ENCODE results near the gene GGN. TPM values are rescaled to one million over a fixed set of nuclear protein-coding genes. Genes with fewer than 3 reads are reported as not detected.

GGN gene
- total RNA-seq, 1 donor = 0.36 TPM

DNA sequence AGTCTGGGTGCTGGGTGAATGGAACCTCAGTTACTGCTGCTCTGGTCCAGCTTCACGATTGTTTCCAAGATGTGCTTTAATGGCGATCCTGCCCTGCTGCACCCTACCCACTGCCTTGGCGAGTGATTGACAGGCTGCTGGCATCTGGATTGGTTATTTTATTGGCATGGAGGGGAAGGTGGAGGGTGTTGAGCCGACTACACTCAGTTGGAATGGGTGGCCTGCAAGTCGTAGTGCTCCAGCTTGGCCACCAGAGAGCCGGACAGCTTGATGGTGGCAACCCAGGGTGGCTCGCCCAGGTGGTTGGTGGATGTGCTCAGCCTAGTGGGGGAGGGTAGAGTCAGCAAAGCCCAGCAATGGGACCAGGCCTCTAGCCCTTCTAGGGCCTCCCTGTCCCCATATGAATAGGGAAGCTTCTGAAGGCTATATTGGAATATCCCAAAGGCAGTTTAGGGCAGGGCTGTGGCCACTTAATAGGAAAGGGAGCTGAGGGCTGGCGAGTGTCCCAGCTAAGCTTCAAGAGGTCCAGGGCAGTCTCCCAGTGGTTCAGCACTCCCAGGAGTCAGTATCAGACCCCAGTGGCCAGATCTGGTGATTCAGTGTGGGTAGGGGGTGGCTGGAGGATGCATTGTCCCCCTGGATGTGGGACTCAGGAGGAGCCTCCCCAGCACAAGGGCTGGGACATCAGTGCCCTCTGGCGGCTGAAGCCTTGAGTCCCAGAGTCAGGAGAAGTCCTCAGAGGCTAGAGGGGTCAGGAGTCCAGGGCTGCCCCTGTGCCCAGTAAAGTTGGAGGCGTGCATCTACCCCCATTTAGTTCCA lies 3.4 kb downstream of the GGN start:
- peak; percentile 87 for DNase-seq (ENCODE audit: insufficient read length, low spot score, missing footprints)
- peaks cover 27% of the 10 kb centered on the region for H3K79me2 ChIP-seq (ENCODE audit: insufficient read depth, low read length)

DNA sequence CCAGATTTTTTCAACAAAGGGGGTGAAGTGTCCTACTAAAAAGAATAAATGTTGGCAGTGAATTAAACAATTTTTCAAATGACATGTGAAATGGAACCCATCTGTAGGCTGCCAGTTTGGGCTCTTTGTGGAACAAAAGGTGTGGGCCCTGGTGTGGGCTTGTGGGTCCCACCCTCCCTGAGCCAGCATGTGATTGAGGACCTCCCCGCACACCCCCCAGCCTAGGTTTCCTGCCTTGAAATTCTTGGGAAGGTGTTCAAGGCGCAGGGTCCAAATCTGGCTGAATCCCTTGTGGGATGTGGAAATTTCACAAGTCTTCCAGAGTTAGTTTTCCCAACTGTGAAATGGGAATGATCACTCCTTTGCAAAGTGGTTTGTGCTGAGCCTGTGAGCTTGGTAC lies 4.1 kb downstream of the GGN start:
- H3K79me2 ChIP-seq (ENCODE audit: insufficient read depth, low read length) = peaks cover 28% of the 10 kb centered on the region
- H3K27ac ChIP-seq (ENCODE audit: low read depth, low read length) = no peak overlapping the region
- peaks cover 39% of the 10 kb centered on the region for H4K20me1 ChIP-seq (ENCODE audit: insufficient read depth, low read length)
- peak; percentile 61 for DNase-seq (ENCODE audit: insufficient read length, low spot score, missing footprints)
- peaks cover 4% of the 10 kb centered on the region for H3K4me1 ChIP-seq (ENCODE audit: insufficient read depth, low read length)
- H3K9me3 ChIP-seq (ENCODE audit: low read depth, low read length) = no peaks in the 10 kb centered on the region
- no peaks in the 10 kb centered on the region for H3K27me3 ChIP-seq (ENCODE audit: insufficient read depth, low read length)
- TF ChIP-seq, protein P1, sequence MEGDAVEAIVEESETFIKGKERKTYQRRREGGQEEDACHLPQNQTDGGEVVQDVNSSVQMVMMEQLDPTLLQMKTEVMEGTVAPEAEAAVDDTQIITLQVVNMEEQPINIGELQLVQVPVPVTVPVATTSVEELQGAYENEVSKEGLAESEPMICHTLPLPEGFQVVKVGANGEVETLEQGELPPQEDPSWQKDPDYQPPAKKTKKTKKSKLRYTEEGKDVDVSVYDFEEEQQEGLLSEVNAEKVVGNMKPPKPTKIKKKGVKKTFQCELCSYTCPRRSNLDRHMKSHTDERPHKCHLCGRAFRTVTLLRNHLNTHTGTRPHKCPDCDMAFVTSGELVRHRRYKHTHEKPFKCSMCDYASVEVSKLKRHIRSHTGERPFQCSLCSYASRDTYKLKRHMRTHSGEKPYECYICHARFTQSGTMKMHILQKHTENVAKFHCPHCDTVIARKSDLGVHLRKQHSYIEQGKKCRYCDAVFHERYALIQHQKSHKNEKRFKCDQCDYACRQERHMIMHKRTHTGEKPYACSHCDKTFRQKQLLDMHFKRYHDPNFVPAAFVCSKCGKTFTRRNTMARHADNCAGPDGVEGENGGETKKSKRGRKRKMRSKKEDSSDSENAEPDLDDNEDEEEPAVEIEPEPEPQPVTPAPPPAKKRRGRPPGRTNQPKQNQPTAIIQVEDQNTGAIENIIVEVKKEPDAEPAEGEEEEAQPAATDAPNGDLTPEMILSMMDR (IDR thresholded peaks at IDR 0.05; ENCODE audit: extremely low read depth, low read depth, low read length) = no peak
- no peak overlapping the region for H3K4me2 ChIP-seq (ENCODE audit: insufficient read depth, low read length)
- H3K36me3 ChIP-seq (ENCODE audit: insufficient read depth, low read length) = peaks cover 54% of the 10 kb centered on the region
- no peak overlapping the region for H3K4me3 ChIP-seq (ENCODE audit: insufficient read depth, low read length)
- H2AFZ ChIP-seq (ENCODE audit: low read length) = no peak overlapping the region

More for the DNA sequence above, 3.4 kb downstream of the GGN start:
- H3K27ac ChIP-seq (ENCODE audit: low read depth, low read length) = no peak overlapping the region
- no peak overlapping the region for H3K4me2 ChIP-seq (ENCODE audit: insufficient read depth, low read length)
- peaks cover 48% of the 10 kb centered on the region for H3K36me3 ChIP-seq (ENCODE audit: insufficient read depth, low read length)
- H3K9me3 ChIP-seq (ENCODE audit: low read depth, low read length) = no peaks in the 10 kb centered on the region
- peaks cover 7% of the 10 kb centered on the region for H3K4me1 ChIP-seq (ENCODE audit: insufficient read depth, low read length)
- no peak overlapping the region for H2AFZ ChIP-seq (ENCODE audit: low read length)
- TF ChIP-seq, protein P1 (IDR thresholded peaks at IDR 0.05; ENCODE audit: extremely low read depth, low read depth, low read length) = peak; percentile 35
- no peak overlapping the region for H3K4me3 ChIP-seq (ENCODE audit: insufficient read depth, low read length)
- no peaks in the 10 kb centered on the region for H3K27me3 ChIP-seq (ENCODE audit: insufficient read depth, low read length)
- H4K20me1 ChIP-seq (ENCODE audit: insufficient read depth, low read length) = peaks cover 33% of the 10 kb centered on the region

DNA sequence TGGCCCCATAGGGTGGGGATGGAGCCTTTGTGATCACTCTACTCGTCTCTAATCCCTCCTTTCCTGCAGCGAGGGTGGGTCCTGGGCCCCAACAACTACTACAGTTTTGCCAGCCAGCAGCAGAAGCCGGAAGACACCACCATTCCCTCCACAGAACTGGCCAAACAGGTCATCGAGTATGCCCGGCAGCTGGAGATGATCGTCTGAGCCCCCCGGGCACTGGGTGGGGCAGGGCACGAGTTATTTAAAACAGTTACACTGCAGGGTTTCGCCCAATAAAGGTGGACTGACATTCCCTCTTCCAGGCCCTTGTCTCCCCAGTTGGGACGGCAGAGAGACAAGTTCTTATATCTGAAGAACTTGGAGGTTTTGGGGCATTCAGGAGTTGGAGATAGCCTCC lies 4.7 kb downstream of the GGN start:
- H3K36me3 ChIP-seq (ENCODE audit: insufficient read depth, low read length) = peaks cover 55% of the 10 kb centered on the region
- H3K4me2 ChIP-seq (ENCODE audit: insufficient read depth, low read length) = no peak overlapping the region
- H3K79me2 ChIP-seq (ENCODE audit: insufficient read depth, low read length) = peaks cover 32% of the 10 kb centered on the region
- TF ChIP-seq, protein P1 (IDR thresholded peaks at IDR 0.05; ENCODE audit: extremely low read depth, low read depth, low read length) = no peak
- H4K20me1 ChIP-seq (ENCODE audit: insufficient read depth, low read length) = peaks cover 40% of the 10 kb centered on the region
- H3K4me3 ChIP-seq (ENCODE audit: insufficient read depth, low read length) = no peak overlapping the region
- H3K27ac ChIP-seq (ENCODE audit: low read depth, low read length) = no peak overlapping the region
- peaks cover 4% of the 10 kb centered on the region for H3K4me1 ChIP-seq (ENCODE audit: insufficient read depth, low read length)
- no peaks in the 10 kb centered on the region for H3K27me3 ChIP-seq (ENCODE audit: insufficient read depth, low read length)
- H3K9me3 ChIP-seq (ENCODE audit: low read depth, low read length) = no peaks in the 10 kb centered on the region
- DNase-seq (ENCODE audit: insufficient read length, low spot score, missing footprints) = peak; percentile 79
- H2AFZ ChIP-seq (ENCODE audit: low read length) = no peak overlapping the region

DNA sequence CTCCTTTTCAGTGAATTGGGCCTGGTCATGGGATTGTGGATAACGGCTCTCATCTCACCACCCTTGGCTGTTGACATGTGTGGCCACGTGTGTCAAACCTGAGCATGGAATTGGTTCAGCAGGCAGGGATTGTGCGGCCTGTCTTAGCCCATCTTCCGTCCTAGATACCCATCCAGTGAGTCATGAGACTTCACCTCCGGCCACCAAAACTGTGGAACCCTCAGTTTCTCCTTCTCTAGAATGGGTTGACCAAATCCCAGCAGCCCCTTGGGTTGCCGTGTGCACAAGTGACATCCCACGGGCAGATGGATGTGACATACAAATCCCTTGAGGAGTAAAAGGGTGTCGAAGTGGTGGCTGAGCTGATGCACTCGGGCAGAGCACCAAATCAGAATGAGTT lies 6.7 kb downstream of the GGN start:
- Histone ChIP-seq H4K20me1 (ENCODE audit: insufficient read depth, low read length) (peaks cover 53% of the 10 kb centered on the region), H3K4me2 (ENCODE audit: insufficient read depth, low read length) (no peak overlapping the region), H3K27ac (ENCODE audit: low read depth, low read length) (no peak overlapping the region), H3K9me3 (ENCODE audit: low read depth, low read length) (no peaks in the 10 kb centered on the region), H3K27me3 (ENCODE audit: insufficient read depth, low read length) (no peaks in the 10 kb centered on the region), H3K36me3 (ENCODE audit: insufficient read depth, low read length) (peaks cover 66% of the 10 kb centered on the region), H3K79me2 (ENCODE audit: insufficient read depth, low read length) (peaks cover 52% of the 10 kb centered on the region), H3K4me3 (ENCODE audit: insufficient read depth, low read length) (no peak overlapping the region), H3K4me1 (ENCODE audit: insufficient read depth, low read length) (peaks cover 8% of the 10 kb centered on the region), H2AFZ (ENCODE audit: low read length) (no peak overlapping the region)
- TF ChIP-seq, protein P1 (IDR thresholded peaks at IDR 0.05; ENCODE audit: extremely low read depth, low read depth, low read length) = no peak
- DNase-seq (ENCODE audit: insufficient read length, low spot score, missing footprints) = no peak
